Measurements from ENCODE around the gene OAS2. TPM values are rescaled to one million over a fixed set of nuclear protein-coding genes. Genes with fewer than 3 reads are reported as not detected.

OAS2 gene
- total and polyA plus RNA-seq, 10 of the 15 experiments (the other 5 are each of a cell fraction or from before 2014, with no cell fraction given), result 32.4 to 290 (median 90.2) TPM

GRCh38 chr12:112945515-112945914, 32.8 kb upstream of the OAS2 start:
- no peak overlapping the region for H3K27ac ChIP-seq (ENCODE audit: control insufficient read depth, insufficient read depth)
- intact Hi-C loops (cut with micrococcal nuclease; ENCODE audit: unreplicated experiment), result no loop called here
- no peak for FAIRE-seq

More at GRCh38 chr12:112945515-112945914, 32.8 kb upstream of the OAS2 start:
- no peak overlapping the region for H3K4me2 ChIP-seq (ENCODE audit: control insufficient read depth, insufficient read depth)
- ChIA-PET CTCF (no interaction called here), RAD21 (ENCODE audit: unreplicated experiment) (no interaction called here), POLR2A (no interaction called here), SMC1A (ENCODE audit: uncharacterized antibody, unreplicated experiment) (no interaction called here)
- H2AFZ ChIP-seq (ENCODE audit: control insufficient read depth, low read depth, low read length), result no peak overlapping the region
- DNase-seq (ENCODE audit: low read depth, low spot score), result no peak
- no peaks in the 10 kb centered on the region for H3K9me3 ChIP-seq (replicated peaks; ENCODE audit: control insufficient read depth, insufficient read depth, low read length)
- H3K36me3 ChIP-seq (ENCODE audit: control insufficient read depth in 2 of 2, insufficient read depth in 2 of 2, low read length in 1 of 2), result peaks cover 0 to 14% of the 10 kb centered on the region in 2 experiments; a peak in 3 of 4 replicates
- ATAC-seq, result no peak
- peaks cover 11% of the 10 kb centered on the region for H3K79me2 ChIP-seq (ENCODE audit: control insufficient read depth, insufficient read depth, low read length)
- no peaks in the 10 kb centered on the region for H4K20me1 ChIP-seq (ENCODE audit: control insufficient read depth, insufficient read depth)
- H3K9ac ChIP-seq (ENCODE audit: control insufficient read depth, insufficient read depth, low read length), result no peak overlapping the region
- H3K4me3 ChIP-seq, result no peak overlapping the region
- TF ChIP-seq HSF1 (IDR thresholded peaks at IDR 0.05; ENCODE audit: low read depth, low read length) (no peak), WRNIP1 (IDR thresholded peaks at IDR 0.05; ENCODE audit: borderline replicate concordance, low read depth, low read length) (no peak), EZH2 (IDR thresholded peaks at IDR 0.05; ENCODE audit: borderline replicate concordance, control insufficient read depth, low read depth, low read length) (no peak), ZBTB33 (IDR thresholded peaks at IDR 0.05) (no peak)
- 0 out of 2 replicates have a peak, but pooled peaks cover under 1% of the 10 kb centered on the region for H3K4me1 ChIP-seq (ENCODE audit: control insufficient read depth, insufficient read depth, low read length)
- no TSS peak for BruUV-seq (replicated peaks)
- WGBS (ENCODE audit: insufficient coverage, insufficient replicate concordance, low lambda C conversion rate, missing lambda C conversion rate), result 96% methylated on average over 4 of the region's 4 CpGs
- in situ Hi-C loops (cut with MboI), result no loop called here
- H3K27me3 ChIP-seq (replicated peaks in 1 of 2; ENCODE audit: control insufficient read depth in 2 of 2, insufficient read depth in 2 of 2, low read length in 1 of 2), result no peaks in the 10 kb centered on the region
